GM12878 (cell line): ENCODE results near the gene IPCEF1. TPM values are rescaled to one million over a fixed set of nuclear protein-coding genes. Genes with fewer than 3 reads are reported as not detected.

Experiments used
- BRCA1 ChIP-seq: IDR thresholded peaks from 2 replicates; pipeline ENCODE4 v1.6.1; 2011; ENCODE audit warnings: low read depth, low read length, improper control_type of control experiment
- CBX5 ChIP-seq: sonication (generic); IDR thresholded peaks from 2 replicates; pipeline ENCODE4 v1.6.1; 2016; ENCODE audit warnings: low read depth, moderate library complexity, mild to moderate bottlenecking, inconsistent platforms
- EGR1 ChIP-seq, 2 experiments: IDR thresholded peaks; 1 replicate in 1 of 2; 2 replicates in 1 of 2; pipeline ENCODE4 v1.6.1; 2011 to 2012; ENCODE audit warnings: low read depth in 2 of 2, low read length in 2 of 2, borderline replicate concordance in 1 of 2, mild to moderate bottlenecking in 1 of 2, moderate library complexity in 1 of 2
- ESRRA ChIP-seq: IDR thresholded peaks from 2 replicates; pipeline ENCODE4 v1.6.1; 2012; ENCODE audit warnings: mild to moderate bottlenecking, low read length, improper control_type of control experiment
- FOXM1 ChIP-seq: IDR thresholded peaks from 2 replicates; pipeline ENCODE4 v1.6.1; 2012; ENCODE audit warnings: low read depth, mild to moderate bottlenecking, inconsistent platforms, low read length, moderate library complexity
- GATAD2B ChIP-seq: fragments of 450-650 bp; conservative IDR thresholded peaks from 2 replicates; pipeline ENCODE4 v1.6.1; 2017; ENCODE audit warnings: low read depth, mild to moderate bottlenecking, moderate library complexity
- IKZF2 ChIP-seq, 2 experiments: fragments of 450-650 bp; IDR thresholded peaks; 2 replicates each; pipeline ENCODE4 v1.6.1; 2017; ENCODE audit warnings: mild to moderate bottlenecking in 2 of 2, moderate library complexity in 2 of 2
- NBN ChIP-seq: fragments of 450-650 bp; IDR thresholded peaks from 2 replicates; pipeline ENCODE4 v1.6.1; 2016
- NFIC ChIP-seq: IDR thresholded peaks from 2 replicates; pipeline ENCODE4 v1.6.1; 2012; ENCODE audit warnings: low read depth, mild to moderate bottlenecking, inconsistent platforms, low read length, moderate library complexity
- RELA ChIP-seq: fragments of 450-650 bp; IDR thresholded peaks from 2 replicates; pipeline ENCODE4 v1.8.0; 2014; ENCODE audit warnings: borderline replicate concordance; ENCODE audit not compliant: partially characterized antibody
- RFX5 ChIP-seq: IDR thresholded peaks from 2 replicates; pipeline ENCODE4 v1.6.1; 2011; ENCODE audit warnings: low read depth, low read length, improper control_type of control experiment
- SIN3A ChIP-seq: IDR thresholded peaks from 2 replicates; pipeline ENCODE4 v1.6.1; 2012; ENCODE audit warnings: low read depth, low read length, improper control_type of control experiment
- SMAD1 ChIP-seq: fragments of 450-650 bp; IDR thresholded peaks from 2 replicates; pipeline ENCODE4 v1.6.1; 2018; ENCODE audit warnings: mild to moderate bottlenecking, low read depth; ENCODE audit not compliant: partially characterized antibody
- SMARCA5 ChIP-seq: fragments of 450-650 bp; IDR thresholded peaks from 2 replicates; pipeline ENCODE4 v1.6.1; 2017; ENCODE audit warnings: mild to moderate bottlenecking
- SREBF2 ChIP-seq: IDR thresholded peaks from 2 replicates; pipeline ENCODE4 v1.6.1; 2012; ENCODE audit warnings: mild to moderate bottlenecking, low read length
- TBL1XR1 ChIP-seq: IDR thresholded peaks from 2 replicates; pipeline ENCODE4 v1.6.1; 2012; ENCODE audit warnings: low read depth, low read length, improper control_type of control experiment
- TCF3 ChIP-seq: IDR thresholded peaks from 2 replicates; pipeline ENCODE4 v1.6.1; 2012; ENCODE audit warnings: low read depth, mild to moderate bottlenecking, low read length, borderline replicate concordance; ENCODE audit not compliant: insufficient read depth
- YY1 ChIP-seq: IDR thresholded peaks from 2 replicates; pipeline ENCODE4 v1.6.1; 2011; ENCODE audit warnings: low read depth, mild to moderate bottlenecking, low read length
- polyA plus RNA-seq, 11 experiments: library from polyadenylated mRNA; depleted of rRNA in 4 of 11; unstranded in 6 of 11; stranded (reverse) in 5 of 11; fragments of >200 nt; fragmentation: Nextera tagmentation in 4 of 11; fragmentation: Illumina TruSeq in 1 of 11; extraction: Ambion mirVana in 4 of 11; extraction: Trizol in 1 of 11; gene quantifications; 1 replicate in 1 of 11; 2 replicates in 10 of 11; pipeline versions ENCODE4 v1.2.1 to v1.2.3, GENCODE V29; 2011 to 2016; ENCODE audit warnings: inconsistent platforms in 2 of 11, missing spikeins in 2 of 11, low read depth in 1 of 11
- total RNA-seq, 4 experiments: library from RNA; depleted of rRNA in 3 of 4; stranded (reverse); fragments of >200 nt in 3 of 4; fragmentation: Illumina TruSeq in 1 of 4; extraction: Trizol in 1 of 4; gene quantifications; 2 replicates each; pipeline versions ENCODE4 v1.2.1 to v1.2.3, GENCODE V29; 2013 to 2021
- TF ChIP-seq, protein P1 (sequence below): fragments of 450-650 bp; IDR thresholded peaks from 2 replicates; pipeline ENCODE4 v1.6.1; 2016; ENCODE audit warnings: mild to moderate bottlenecking
- TF ChIP-seq, protein P2 (sequence below): fragments of 450-650 bp; IDR thresholded peaks from 2 replicates; pipeline ENCODE4 v1.6.1; 2017; ENCODE audit warnings: mild to moderate bottlenecking
- TF ChIP-seq, protein P3 (sequence below): fragments of 450-650 bp; IDR thresholded peaks from 2 replicates; pipeline ENCODE4 v1.6.1; 2017; ENCODE audit warnings: mild to moderate bottlenecking, moderate library complexity
- TF ChIP-seq, protein P4 (sequence below): fragments of 450-650 bp; IDR thresholded peaks from 2 replicates; pipeline ENCODE4 v1.6.1; 2016; ENCODE audit warnings: mild to moderate bottlenecking

The IPCEF1 gene
- total and polyA plus RNA-seq, 10 of the 15 experiments (the other 5 are each of a cell fraction or from before 2014, with no cell fraction given), result 1.3 to 137 (median 4.2) TPM

DNA sequence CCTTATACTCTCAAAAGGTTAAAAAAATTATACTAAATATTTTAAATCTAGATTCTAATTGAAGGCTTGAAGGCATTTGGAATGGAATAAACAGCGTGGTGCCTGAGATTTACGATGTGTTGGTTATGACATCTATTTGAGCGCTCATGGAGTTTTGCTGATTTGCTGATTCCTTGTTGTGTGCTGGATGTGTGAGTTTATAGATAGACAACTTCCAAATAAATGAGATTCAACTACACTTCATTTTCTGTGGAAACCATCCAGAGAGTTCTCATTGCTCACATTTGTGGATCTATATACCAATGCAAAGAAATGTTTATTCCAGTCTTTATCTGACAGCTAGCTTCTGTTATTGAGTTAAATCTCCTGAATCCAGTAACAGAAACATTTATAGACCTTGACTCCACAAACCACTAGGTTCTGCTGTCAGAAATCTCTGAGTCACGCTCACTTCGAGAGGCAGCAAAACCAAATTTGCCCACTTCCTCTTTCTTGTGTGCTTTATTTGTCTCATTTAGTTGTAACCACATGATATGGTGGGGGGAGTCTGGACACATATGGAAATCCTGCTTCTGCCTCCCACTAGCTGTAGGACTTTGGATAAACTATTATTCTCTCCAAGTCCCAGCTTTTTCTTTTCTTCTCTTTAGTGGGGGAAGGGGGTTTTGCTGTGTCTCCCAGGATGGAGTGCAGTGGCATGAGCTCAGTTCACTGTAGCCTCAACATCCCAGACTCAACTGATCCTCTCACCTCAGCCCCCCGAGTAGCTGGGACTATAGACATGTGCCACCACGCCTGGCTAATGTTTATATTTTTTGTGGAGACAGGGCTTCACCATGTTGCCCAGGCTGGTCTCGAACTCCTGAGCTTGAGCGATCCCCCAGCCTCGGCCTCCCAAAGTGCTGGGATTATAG lies 54.5 kb downstream of the IPCEF1 start (continued):
- TF ChIP-seq TCF3, result peak; percentile 66; the same call in 1 of the 2 replicates
- TF ChIP-seq, protein P1, sequence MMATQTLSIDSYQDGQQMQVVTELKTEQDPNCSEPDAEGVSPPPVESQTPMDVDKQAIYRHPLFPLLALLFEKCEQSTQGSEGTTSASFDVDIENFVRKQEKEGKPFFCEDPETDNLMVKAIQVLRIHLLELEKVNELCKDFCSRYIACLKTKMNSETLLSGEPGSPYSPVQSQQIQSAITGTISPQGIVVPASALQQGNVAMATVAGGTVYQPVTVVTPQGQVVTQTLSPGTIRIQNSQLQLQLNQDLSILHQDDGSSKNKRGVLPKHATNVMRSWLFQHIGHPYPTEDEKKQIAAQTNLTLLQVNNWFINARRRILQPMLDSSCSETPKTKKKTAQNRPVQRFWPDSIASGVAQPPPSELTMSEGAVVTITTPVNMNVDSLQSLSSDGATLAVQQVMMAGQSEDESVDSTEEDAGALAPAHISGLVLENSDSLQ, result no peak
- TF ChIP-seq NBN, result peak; percentile 48; the same call in 1 of the 2 replicates
- TF ChIP-seq, protein P2, sequence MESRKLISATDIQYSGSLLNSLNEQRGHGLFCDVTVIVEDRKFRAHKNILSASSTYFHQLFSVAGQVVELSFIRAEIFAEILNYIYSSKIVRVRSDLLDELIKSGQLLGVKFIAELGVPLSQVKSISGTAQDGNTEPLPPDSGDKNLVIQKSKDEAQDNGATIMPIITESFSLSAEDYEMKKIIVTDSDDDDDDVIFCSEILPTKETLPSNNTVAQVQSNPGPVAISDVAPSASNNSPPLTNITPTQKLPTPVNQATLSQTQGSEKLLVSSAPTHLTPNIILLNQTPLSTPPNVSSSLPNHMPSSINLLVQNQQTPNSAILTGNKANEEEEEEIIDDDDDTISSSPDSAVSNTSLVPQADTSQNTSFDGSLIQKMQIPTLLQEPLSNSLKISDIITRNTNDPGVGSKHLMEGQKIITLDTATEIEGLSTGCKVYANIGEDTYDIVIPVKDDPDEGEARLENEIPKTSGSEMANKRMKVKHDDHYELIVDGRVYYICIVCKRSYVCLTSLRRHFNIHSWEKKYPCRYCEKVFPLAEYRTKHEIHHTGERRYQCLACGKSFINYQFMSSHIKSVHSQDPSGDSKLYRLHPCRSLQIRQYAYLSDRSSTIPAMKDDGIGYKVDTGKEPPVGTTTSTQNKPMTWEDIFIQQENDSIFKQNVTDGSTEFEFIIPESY, result no peak
- TF ChIP-seq TBL1XR1, result peak; percentile 64; the same call in 1 of the 2 replicates
- TF ChIP-seq BRCA1, result no peak
- TF ChIP-seq IKZF2 (IDR thresholded peaks at IDR 0.05), result peak; percentile 96 to 97
- no peak for TF ChIP-seq RELA
- no peak for TF ChIP-seq SMARCA5
- TF ChIP-seq CBX5, result no peak
- TF ChIP-seq SMAD1, result no peak
- TF ChIP-seq SREBF2, result no peak
- TF ChIP-seq RFX5, result no peak
- TF ChIP-seq SIN3A, result no peak
- TF ChIP-seq FOXM1, result peak; percentile 49; the same call in 1 of the 2 replicates
- TF ChIP-seq EGR1 (IDR thresholded peaks at IDR 0.05; ENCODE audit: borderline replicate concordance in 1 of 2, low read depth in 2 of 2, low read length in 2 of 2), result no peak
- peak; percentile 85 for TF ChIP-seq NFIC
- no peak for TF ChIP-seq ESRRA
- TF ChIP-seq, protein P3, sequence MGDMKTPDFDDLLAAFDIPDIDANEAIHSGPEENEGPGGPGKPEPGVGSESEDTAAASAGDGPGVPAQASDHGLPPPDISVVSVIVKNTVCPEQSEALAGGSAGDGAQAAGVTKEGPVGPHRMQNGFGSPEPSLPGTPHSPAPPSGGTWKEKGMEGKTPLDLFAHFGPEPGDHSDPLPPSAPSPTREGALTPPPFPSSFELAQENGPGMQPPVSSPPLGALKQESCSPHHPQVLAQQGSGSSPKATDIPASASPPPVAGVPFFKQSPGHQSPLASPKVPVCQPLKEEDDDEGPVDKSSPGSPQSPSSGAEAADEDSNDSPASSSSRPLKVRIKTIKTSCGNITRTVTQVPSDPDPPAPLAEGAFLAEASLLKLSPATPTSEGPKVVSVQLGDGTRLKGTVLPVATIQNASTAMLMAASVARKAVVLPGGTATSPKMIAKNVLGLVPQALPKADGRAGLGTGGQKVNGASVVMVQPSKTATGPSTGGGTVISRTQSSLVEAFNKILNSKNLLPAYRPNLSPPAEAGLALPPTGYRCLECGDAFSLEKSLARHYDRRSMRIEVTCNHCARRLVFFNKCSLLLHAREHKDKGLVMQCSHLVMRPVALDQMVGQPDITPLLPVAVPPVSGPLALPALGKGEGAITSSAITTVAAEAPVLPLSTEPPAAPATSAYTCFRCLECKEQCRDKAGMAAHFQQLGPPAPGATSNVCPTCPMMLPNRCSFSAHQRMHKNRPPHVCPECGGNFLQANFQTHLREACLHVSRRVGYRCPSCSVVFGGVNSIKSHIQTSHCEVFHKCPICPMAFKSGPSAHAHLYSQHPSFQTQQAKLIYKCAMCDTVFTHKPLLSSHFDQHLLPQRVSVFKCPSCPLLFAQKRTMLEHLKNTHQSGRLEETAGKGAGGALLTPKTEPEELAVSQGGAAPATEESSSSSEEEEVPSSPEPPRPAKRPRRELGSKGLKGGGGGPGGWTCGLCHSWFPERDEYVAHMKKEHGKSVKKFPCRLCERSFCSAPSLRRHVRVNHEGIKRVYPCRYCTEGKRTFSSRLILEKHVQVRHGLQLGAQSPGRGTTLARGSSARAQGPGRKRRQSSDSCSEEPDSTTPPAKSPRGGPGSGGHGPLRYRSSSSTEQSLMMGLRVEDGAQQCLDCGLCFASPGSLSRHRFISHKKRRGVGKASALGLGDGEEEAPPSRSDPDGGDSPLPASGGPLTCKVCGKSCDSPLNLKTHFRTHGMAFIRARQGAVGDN, result no peak
- peak; percentile 62; the same call in 1 of the 2 replicates for TF ChIP-seq GATAD2B
- TF ChIP-seq YY1, result 0 out of 2 replicates have a peak, but pooled peaks have one; percentile 12
- TF ChIP-seq, protein P4, sequence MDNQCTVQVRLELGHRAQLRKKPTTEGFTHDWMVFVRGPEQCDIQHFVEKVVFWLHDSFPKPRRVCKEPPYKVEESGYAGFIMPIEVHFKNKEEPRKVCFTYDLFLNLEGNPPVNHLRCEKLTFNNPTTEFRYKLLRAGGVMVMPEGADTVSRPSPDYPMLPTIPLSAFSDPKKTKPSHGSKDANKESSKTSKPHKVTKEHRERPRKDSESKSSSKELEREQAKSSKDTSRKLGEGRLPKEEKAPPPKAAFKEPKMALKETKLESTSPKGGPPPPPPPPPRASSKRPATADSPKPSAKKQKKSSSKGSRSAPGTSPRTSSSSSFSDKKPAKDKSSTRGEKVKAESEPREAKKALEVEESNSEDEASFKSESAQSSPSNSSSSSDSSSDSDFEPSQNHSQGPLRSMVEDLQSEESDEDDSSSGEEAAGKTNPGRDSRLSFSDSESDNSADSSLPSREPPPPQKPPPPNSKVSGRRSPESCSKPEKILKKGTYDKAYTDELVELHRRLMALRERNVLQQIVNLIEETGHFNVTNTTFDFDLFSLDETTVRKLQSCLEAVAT, result peak; percentile 53; the same call in 1 of the 2 replicates
